Mesenchymal stem cell (in vitro differentiated cells and primary cell): Measurements from ENCODE around the gene FGR.

Experiments used
- DNase-seq: peaks from one replicate; pipeline ENCODE4 v3.0.0-alpha.2; 2013
- H2AFZ ChIP-seq: one replicate; pipeline ENCODE4 v1.6.1; 2013; ENCODE audit warnings: low read depth, mild to moderate bottlenecking, control low read depth, inconsistent platforms, low read length, moderate library complexity
- H2AK5ac ChIP-seq: 2 replicates; pipeline ENCODE4 v1.6.1; 2013; ENCODE audit warnings: low read length, moderate library complexity, mild to moderate bottlenecking, inconsistent platforms; ENCODE audit not compliant: severe bottlenecking
- H2BK120ac ChIP-seq: one replicate; pipeline ENCODE4 v1.6.1; 2013; ENCODE audit warnings: low read depth, mild to moderate bottlenecking, inconsistent platforms, low read length, moderate library complexity
- H2BK12ac ChIP-seq, 2 experiments: one replicate each; pipeline ENCODE4 v1.6.1; 2013; ENCODE audit warnings: inconsistent platforms in 2 of 2, low read length in 2 of 2, mild to moderate bottlenecking in 2 of 2, moderate library complexity in 2 of 2, control low read depth in 1 of 2
- H2BK15ac ChIP-seq: one replicate; pipeline ENCODE4 v1.6.1; 2013; ENCODE audit warnings: mild to moderate bottlenecking, low read depth, inconsistent platforms; ENCODE audit not compliant: poor library complexity, severe bottlenecking
- H2BK5ac ChIP-seq: 2 replicates; pipeline ENCODE4 v1.6.1; 2013; ENCODE audit warnings: low read depth, mild to moderate bottlenecking, low read length, control low read depth, inconsistent platforms; ENCODE audit not compliant: poor library complexity, severe bottlenecking
- H3K14ac ChIP-seq, 2 experiments: one replicate each; pipeline ENCODE4 v1.6.1; 2013; ENCODE audit warnings: inconsistent platforms in 2 of 2, low read length in 2 of 2, control low read depth in 1 of 2, mild to moderate bottlenecking in 1 of 2, moderate library complexity in 1 of 2
- H3K18ac ChIP-seq, 2 experiments: one replicate each; pipeline ENCODE4 v1.6.1; 2013; ENCODE audit warnings: inconsistent platforms in 2 of 2, low read length in 2 of 2, control low read depth in 1 of 2, low read depth in 1 of 2, mild to moderate bottlenecking in 1 of 2
- H3K23ac ChIP-seq, 2 experiments: one replicate each; pipeline ENCODE4 v1.6.1; 2013; ENCODE audit warnings: inconsistent platforms in 2 of 2, low read length in 2 of 2, mild to moderate bottlenecking in 2 of 2, moderate library complexity in 2 of 2, control low read depth in 1 of 2
- H3K27ac ChIP-seq: 2 replicates; pipeline ENCODE4 v1.5.1; 2013; ENCODE audit warnings: mild to moderate bottlenecking, moderate library complexity, low read length, control low read depth, inconsistent platforms; ENCODE audit not compliant: poor library complexity, severe bottlenecking
- H3K27me3 ChIP-seq, 2 experiments: 2 replicates each; pipeline versions ENCODE4 v1.6.1 to v1.7.0; 2013; ENCODE audit warnings: low read length in 2 of 2, mild to moderate bottlenecking in 2 of 2, moderate library complexity in 2 of 2, control low read depth in 1 of 2, inconsistent platforms in 1 of 2; ENCODE audit not compliant: control insufficient read depth in 1 of 2, insufficient read depth in 1 of 2
- H3K36me3 ChIP-seq, 2 experiments: 2 replicates each; pipeline versions ENCODE4 v1.6.1 to v1.7.0; 2013; ENCODE audit warnings: low read length in 2 of 2, control low read depth in 1 of 2, inconsistent platforms in 1 of 2, low read depth in 1 of 2, mild to moderate bottlenecking in 1 of 2; ENCODE audit not compliant: insufficient read depth in 2 of 2, control insufficient read depth in 1 of 2
- H3K4ac ChIP-seq, 2 experiments: one replicate each; pipeline ENCODE4 v1.6.1; 2013; ENCODE audit warnings: inconsistent platforms in 2 of 2, low read length in 2 of 2, mild to moderate bottlenecking in 2 of 2, moderate library complexity in 2 of 2, control low read depth in 1 of 2, low read depth in 1 of 2
- H3K4me1 ChIP-seq: 2 replicates; pipeline ENCODE4 v1.6.1; 2013; ENCODE audit warnings: low read depth, low read length, control low read depth; ENCODE audit not compliant: control insufficient read depth, insufficient read depth
- H3K4me2 ChIP-seq: 2 replicates; pipeline ENCODE4 v1.6.1; 2013; ENCODE audit warnings: low read length, mild to moderate bottlenecking, inconsistent platforms; ENCODE audit not compliant: poor library complexity, severe bottlenecking
- H3K4me3 ChIP-seq, 2 experiments: 2 replicates each; pipeline versions ENCODE4 v1.5.1 to v1.7.0; 2013; ENCODE audit warnings: low read length in 2 of 2, mild to moderate bottlenecking in 2 of 2, control low read depth in 1 of 2, low read depth in 1 of 2; ENCODE audit not compliant: insufficient read depth in 1 of 2
- H3K79me1 ChIP-seq: replicated peaks from 2 replicates; pipeline ENCODE4 v1.6.1; 2013; ENCODE audit warnings: mild to moderate bottlenecking, control low read depth, low read length, inconsistent platforms; ENCODE audit not compliant: poor library complexity, severe bottlenecking
- H3K9ac ChIP-seq: 2 replicates; pipeline ENCODE4 v1.7.0; 2013; ENCODE audit warnings: mild to moderate bottlenecking, low read length, moderate library complexity
- H3K9me3 ChIP-seq: 2 replicates; pipeline ENCODE4 v1.7.0; 2013; ENCODE audit warnings: mild to moderate bottlenecking, low read length; ENCODE audit not compliant: control insufficient read depth
- H4K8ac ChIP-seq: one replicate; pipeline ENCODE4 v1.6.1; 2013; ENCODE audit warnings: inconsistent platforms, mild to moderate bottlenecking, low read length, moderate library complexity
- H4K91ac ChIP-seq: one replicate; pipeline ENCODE4 v1.6.1; 2013; ENCODE audit warnings: mild to moderate bottlenecking, low read length, inconsistent platforms
- WGBS: methylation state at CpG from one replicate; pipeline ENCODE4 v1.1.7; 2013; ENCODE audit warnings: mixed read lengths; 5-methylcytosine and 5-hydroxymethylcytosine counted together

FGR gene

GRCh38 chr1:27604579-27605299, 30.2 kb downstream of the FGR start:
- Histone ChIP-seq H3K4me3 (peak overlapping the region in 1 of 2 experiments; percentile 81), H3K4me2 (peak overlapping the region; percentile 64), H3K4me1 (peaks cover 40% of the 10 kb centered on the region), H3K79me1 (no peaks in the 10 kb centered on the region), H3K14ac (no peak overlapping the region), H4K91ac (no peak overlapping the region), H2AK5ac (no peak overlapping the region), H3K36me3 (no peaks in the 10 kb centered on the region), H3K9ac (peak overlapping the region; percentile 62), H3K9me3 (no peaks in the 10 kb centered on the region), H2AFZ (peak overlapping the region; percentile 0), H3K23ac (no peak overlapping the region), H3K27ac (no peak overlapping the region), H3K4ac (peak overlapping the region in 1 of 2 experiments; percentile 3), H2BK15ac (no peak overlapping the region), H4K8ac (peak overlapping the region; percentile 55), H2BK120ac (no peak overlapping the region), H2BK5ac (no peak overlapping the region), H3K18ac (peak overlapping the region in 1 of 2 experiments; percentile 78), H3K27me3 (peaks cover under 1 to 7% of the 10 kb centered on the region in 2 experiments), H2BK12ac (peak overlapping the region; percentile 14 to 27)
- WGBS, result 14% methylated on average over 21 of the region's 21 CpGs
- no peak for DNase-seq

- peak within 1 kb of the TSS; percentile 81 for H4K8ac ChIP-seq
- under 1% methylated on average over 56 of the region's 74 CpGs for WGBS
- no peaks in the 10 kb centered on the region for H3K36me3 ChIP-seq
- H3K14ac ChIP-seq, result peak within 1 kb of the TSS; percentile 18 to 99
- H4K91ac ChIP-seq, result peak within 1 kb of the TSS; percentile 82
- H2BK120ac ChIP-seq, result peak within 1 kb of the TSS; percentile 88
- H3K4me3 ChIP-seq, result peak within 1 kb of the TSS; percentile 81 to 87
- H2BK12ac ChIP-seq, result peak within 1 kb of the TSS; percentile 14 to 82
- peak; percentile 92 for DNase-seq
- H2BK5ac ChIP-seq, result peak within 1 kb of the TSS; percentile 92
- H3K4ac ChIP-seq, result peak within 1 kb of the TSS; percentile 79 to 97
- H3K4me2 ChIP-seq, result peak within 1 kb of the TSS; percentile 64
- H3K4me1 ChIP-seq, result peaks cover 48% of the 10 kb centered on the region
- no peaks in the 10 kb centered on the region for H3K9me3 ChIP-seq
- H3K23ac ChIP-seq, result peak within 1 kb of the TSS; percentile 51 to 94
- H3K18ac ChIP-seq, result peak within 1 kb of the TSS; percentile 91 to 99
- no peaks in the 10 kb centered on the region for H3K79me1 ChIP-seq
- peak within 1 kb of the TSS; percentile 87 for H3K9ac ChIP-seq
- H3K27me3 ChIP-seq, result no peaks in the 10 kb centered on the region
- peak within 1 kb of the TSS; percentile 84 for H3K27ac ChIP-seq
- peak within 1 kb of the TSS; percentile 95 for H2BK15ac ChIP-seq
- no peak within 1 kb of the TSS for H2AK5ac ChIP-seq
- H2AFZ ChIP-seq, result peak within 1 kb of the TSS; percentile 0
These were observed 31.1 kb downstream of the FGR start, which contains the start of gene AHDC1 for GRCh38 chr1:27603681-27604578. AHDC1 (minus strand) TSS chr1:27604144; CDS start chr1:27552115, 52,029 bp downstream.

- Histone ChIP-seq H2AFZ (no peak overlapping the region), H3K18ac (peak overlapping the region; percentile 91 to 99), H3K9ac (peak overlapping the region; percentile 87), H4K91ac (peak overlapping the region; percentile 72), H3K4me2 (peak overlapping the region; percentile 43), H3K23ac (peak overlapping the region; percentile 51 to 63), H3K4me3 (peak overlapping the region; percentile 81 to 87), H2BK5ac (peak overlapping the region; percentile 92), H2AK5ac (no peak overlapping the region), H3K27me3 (no peaks in the 10 kb centered on the region), H2BK12ac (peak overlapping the region in 1 of 2 experiments; percentile 35), H3K4ac (peak overlapping the region; percentile 79 to 95), H4K8ac (peak overlapping the region; percentile 81), H2BK120ac (peak overlapping the region; percentile 42), H3K14ac (peak overlapping the region; percentile 18 to 68), H3K4me1 (peaks cover 52% of the 10 kb centered on the region), H2BK15ac (peak overlapping the region; percentile 82), H3K79me1 (peaks cover 4% of the 10 kb centered on the region), H3K36me3 (no peaks in the 10 kb centered on the region), H3K9me3 (no peaks in the 10 kb centered on the region), H3K27ac (no peak overlapping the region)
- DNase-seq, result no peak
- WGBS, result 0% methylated on average over 13 of the region's 43 CpGs
These were observed 31.7 kb downstream of the FGR start for GRCh38 chr1:27603309-27603680.
